Activated CD4-positive, alpha-beta T cell treated with anti-CD3 and anti-CD28 coated beads, Interleukin-2, amount 50 U/mL, for 48 hours (primary cell): ENCODE measurements around the gene TPPP.

Source experiments
- DNase-seq, 2 experiments: peaks; one replicate each; pipeline ENCODE4 v3.0.0-alpha.2; 2020

TPPP gene

GRCh38 chr5:664343-664993, 28.7 kb downstream of the TPPP start:
- DNase-seq: no peak

- DNase-seq: no peak
Measured at GRCh38 chr5:663436-664342, 29.5 kb downstream of the TPPP start.

- DNase-seq: no peak
Measured at GRCh38 chr5:662751-663435, 30.3 kb downstream of the TPPP start.

- no peak for DNase-seq
Measured at GRCh38 chr5:661891-662750, 31.0 kb downstream of the TPPP start.

- DNase-seq: no peak
Measured at GRCh38 chr5:660491-661030, 32.6 kb downstream of the TPPP start.

- no peak for DNase-seq
Measured at GRCh38 chr5:659496-660263, 33.5 kb downstream of the TPPP start.

- DNase-seq: no peak
Measured at GRCh38 chr5:658103-658502, 35.0 kb downstream of the TPPP start.

GRCh38 chr5:657570-657969, 35.6 kb downstream of the TPPP start:
- no peak for DNase-seq

- no peak for DNase-seq
Measured at GRCh38 chr5:655406-655805, 37.7 kb downstream of the TPPP start.

- DNase-seq: no peak
Measured at GRCh38 chr5:654071-654778, 38.9 kb downstream of the TPPP start.

GRCh38 chr5:652773-653350, 40.3 kb downstream of the TPPP start:
- DNase-seq: no peak

- no peak for DNase-seq
Measured at GRCh38 chr5:652023-652515, 41.1 kb downstream of the TPPP start.

GRCh38 chr5:651296-652022, 41.7 kb downstream of the TPPP start:
- DNase-seq: no peak

GRCh38 chr5:647727-648126, 45.4 kb downstream of the TPPP start:
- DNase-seq: no peak

- DNase-seq: no peak
Measured at GRCh38 chr5:647311-647710, 45.8 kb downstream of the TPPP start.

- DNase-seq: no peak
Measured at GRCh38 chr5:646396-647201, 46.6 kb downstream of the TPPP start.

GRCh38 chr5:645421-645820, 47.7 kb downstream of the TPPP start:
- DNase-seq: no peak

- DNase-seq: no peak
Measured at GRCh38 chr5:644971-645370, 48.2 kb downstream of the TPPP start.

- DNase-seq: no peak
Measured at GRCh38 chr5:644509-644908, 48.6 kb downstream of the TPPP start.
